H1 (cell line): Measurements from ENCODE around the gene TNFRSF6B.

Experiments used
- EGR1 ChIP-seq: IDR thresholded peaks from 2 replicates; pipeline ENCODE4 v1.6.1; 2011; ENCODE audit warnings: low read depth, low read length, borderline replicate concordance
- EP300 ChIP-seq, 2 experiments: IDR thresholded peaks; 1 replicate in 1 of 2; 2 replicates in 1 of 2; pipeline ENCODE4 v1.6.1; 2011 to 2012; ENCODE audit warnings: low read depth in 2 of 2, low read length in 2 of 2, mild to moderate bottlenecking in 2 of 2, borderline replicate concordance in 1 of 2, inconsistent platforms in 1 of 2, moderate library complexity in 1 of 2
- EZH2 ChIP-seq: fragments of 200-600 bp; sonication (generic); IDR thresholded peaks from 2 replicates; pipeline ENCODE4 v1.7.1; 2012; ENCODE audit warnings: low read depth, mild to moderate bottlenecking, moderate library complexity, low read length, inconsistent platforms; ENCODE audit not compliant: severe bottlenecking
- HDAC6 ChIP-seq: IDR thresholded peaks from one replicate; pipeline ENCODE4 v1.7.1; 2012; ENCODE audit warnings: low read depth, mild to moderate bottlenecking, inconsistent platforms, low read length, moderate library complexity
- NRF1 ChIP-seq: IDR thresholded peaks from 2 replicates; pipeline ENCODE4 v1.6.1; 2011; ENCODE audit warnings: mild to moderate bottlenecking, low read depth, low read length, improper control_type of control experiment
- POLR2AphosphoS5 ChIP-seq: IDR thresholded peaks from 2 replicates; pipeline ENCODE4 v1.6.1; 2011; ENCODE audit warnings: low read depth, low read length
- RNF2 ChIP-seq: fragments of 200-900, 300-1000 bp; sonication (generic); IDR thresholded peaks from 2 replicates; pipeline ENCODE4 v1.7.1; 2016; ENCODE audit warnings: borderline replicate concordance, low read depth, mild to moderate bottlenecking, antibody characterized with exemption, low read length; ENCODE audit not compliant: poor library complexity, severe bottlenecking; ENCODE audit errors: missing control alignments
- SP1 ChIP-seq: IDR thresholded peaks from 2 replicates; pipeline ENCODE4 v1.6.1; 2011; ENCODE audit warnings: low read depth, low read length
- TAF1 ChIP-seq: IDR thresholded peaks from 2 replicates; pipeline ENCODE4 v1.6.1; 2011; ENCODE audit warnings: mild to moderate bottlenecking, low read depth, low read length
- TBP ChIP-seq: IDR thresholded peaks from 2 replicates; pipeline ENCODE4 v1.6.1; 2011; ENCODE audit warnings: low read depth, low read length, improper control_type of control experiment
- TF ChIP-seq, protein P1 (sequence below), 3 experiments: IDR thresholded peaks; 1 replicate in 2 of 3; 2 replicates in 1 of 3; pipeline versions ENCODE4 v1.5.1 to v1.6.1; 2011; ENCODE audit warnings: low read length in 3 of 3, mild to moderate bottlenecking in 3 of 3, inconsistent platforms in 2 of 3, low read depth in 1 of 3, moderate library complexity in 1 of 3; ENCODE audit not compliant: insufficient read depth in 1 of 3; ENCODE audit errors: control extremely low read depth in 1 of 3

DNA sequence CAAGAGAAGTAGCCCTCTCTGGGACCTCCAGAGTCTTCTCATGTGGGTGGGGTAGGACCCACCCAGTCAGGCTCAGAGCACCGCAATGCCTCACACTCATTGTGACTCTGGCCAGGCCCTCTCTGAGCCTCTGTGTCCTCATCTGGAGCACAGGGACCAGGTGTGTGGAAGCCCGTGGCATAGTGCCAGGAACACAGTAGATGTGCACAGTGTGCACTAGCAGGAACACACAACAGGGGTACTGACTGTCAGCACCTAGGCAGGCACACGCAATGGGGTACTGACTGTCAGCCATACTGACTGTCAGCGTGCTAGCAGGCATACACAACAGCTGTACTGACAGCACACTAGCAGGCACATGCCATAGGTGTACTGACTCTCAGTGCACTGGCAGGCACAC is 41.2 kb upstream of the TNFRSF6B start:
- TF ChIP-seq POLR2AphosphoS5 (no peak; the same call in 1 of the 2 replicates), TAF1 (no peak), SP1 (no peak), NRF1 (no peak), TBP (no peak), EGR1 (no peak), EZH2 (no peak), HDAC6 (no peak), EP300 (IDR thresholded peaks at IDR 0.05; ENCODE audit: borderline replicate concordance in 1 of 2, low read depth in 2 of 2, low read length in 2 of 2) (no peak), RNF2 (no peak)
- TF ChIP-seq, protein P1, sequence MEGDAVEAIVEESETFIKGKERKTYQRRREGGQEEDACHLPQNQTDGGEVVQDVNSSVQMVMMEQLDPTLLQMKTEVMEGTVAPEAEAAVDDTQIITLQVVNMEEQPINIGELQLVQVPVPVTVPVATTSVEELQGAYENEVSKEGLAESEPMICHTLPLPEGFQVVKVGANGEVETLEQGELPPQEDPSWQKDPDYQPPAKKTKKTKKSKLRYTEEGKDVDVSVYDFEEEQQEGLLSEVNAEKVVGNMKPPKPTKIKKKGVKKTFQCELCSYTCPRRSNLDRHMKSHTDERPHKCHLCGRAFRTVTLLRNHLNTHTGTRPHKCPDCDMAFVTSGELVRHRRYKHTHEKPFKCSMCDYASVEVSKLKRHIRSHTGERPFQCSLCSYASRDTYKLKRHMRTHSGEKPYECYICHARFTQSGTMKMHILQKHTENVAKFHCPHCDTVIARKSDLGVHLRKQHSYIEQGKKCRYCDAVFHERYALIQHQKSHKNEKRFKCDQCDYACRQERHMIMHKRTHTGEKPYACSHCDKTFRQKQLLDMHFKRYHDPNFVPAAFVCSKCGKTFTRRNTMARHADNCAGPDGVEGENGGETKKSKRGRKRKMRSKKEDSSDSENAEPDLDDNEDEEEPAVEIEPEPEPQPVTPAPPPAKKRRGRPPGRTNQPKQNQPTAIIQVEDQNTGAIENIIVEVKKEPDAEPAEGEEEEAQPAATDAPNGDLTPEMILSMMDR (IDR thresholded peaks at IDR 0.05; ENCODE audit: control extremely low read depth in 1 of 3, insufficient read depth in 1 of 3, low read depth in 1 of 3, low read length in 3 of 3) = no peak
